NCI-H460 (cell line): Measurements from ENCODE around the gene DMBX1. TPM values are rescaled to one million over a fixed set of nuclear protein-coding genes. Genes with fewer than 3 reads are reported as not detected.

Source experiments
- DNase-seq: peaks from one replicate; pipeline ENCODE4 v3.0.0-alpha.2; 2016; ENCODE audit warnings: low read depth; ENCODE audit errors: extremely low read depth
- total RNA-seq: library from RNA; depleted of rRNA; stranded (reverse); fragments of >200 nt; shearing (Covaris generic); gene quantifications from 2 replicates; pipeline ENCODE4 v1.2.3, GENCODE V29; 2014

DMBX1 gene
- total RNA-seq, 1 experiment from 2014 or later: not detected

DNA sequence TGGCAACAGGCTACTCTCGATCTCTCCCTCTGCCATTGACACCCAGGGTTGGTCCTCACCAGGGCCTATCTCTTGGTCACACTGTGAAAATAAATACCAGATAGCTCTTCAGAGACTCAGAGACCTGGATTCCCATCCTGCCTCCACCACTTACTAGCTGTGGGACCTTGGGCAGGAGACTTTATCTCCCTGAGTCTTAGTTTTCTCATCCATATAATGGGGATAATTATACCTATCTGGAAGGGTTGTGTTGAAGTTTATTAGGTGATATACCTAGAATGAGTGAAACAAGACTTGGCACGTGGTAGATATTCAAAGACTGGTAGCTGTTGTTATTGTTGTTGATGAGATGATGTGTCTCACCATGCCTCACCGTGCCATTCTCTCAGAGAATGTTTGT, 7.4 kb downstream of the DMBX1 start:
- DNase-seq: no peak

DNA sequence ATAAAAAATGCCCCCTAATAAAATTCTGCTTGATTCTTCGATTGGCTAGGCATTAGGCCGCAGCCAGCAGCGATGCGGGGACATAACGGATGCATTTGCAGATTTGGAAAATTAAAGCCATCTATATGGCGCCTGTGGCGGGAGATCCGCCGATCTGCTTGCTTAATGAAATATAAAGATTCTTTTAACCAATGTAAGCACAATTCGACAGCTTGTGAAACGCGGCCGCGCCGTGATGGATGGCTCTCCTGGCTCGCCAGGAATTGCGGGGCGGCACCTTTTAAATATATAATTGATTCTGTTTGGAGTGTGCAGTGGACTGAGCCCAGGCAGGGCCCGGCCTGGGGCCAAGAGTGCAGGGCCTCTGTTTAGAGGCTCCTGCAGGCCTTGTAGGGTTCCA, 8.0 kb downstream of the DMBX1 start:
- no peak for DNase-seq

DNA sequence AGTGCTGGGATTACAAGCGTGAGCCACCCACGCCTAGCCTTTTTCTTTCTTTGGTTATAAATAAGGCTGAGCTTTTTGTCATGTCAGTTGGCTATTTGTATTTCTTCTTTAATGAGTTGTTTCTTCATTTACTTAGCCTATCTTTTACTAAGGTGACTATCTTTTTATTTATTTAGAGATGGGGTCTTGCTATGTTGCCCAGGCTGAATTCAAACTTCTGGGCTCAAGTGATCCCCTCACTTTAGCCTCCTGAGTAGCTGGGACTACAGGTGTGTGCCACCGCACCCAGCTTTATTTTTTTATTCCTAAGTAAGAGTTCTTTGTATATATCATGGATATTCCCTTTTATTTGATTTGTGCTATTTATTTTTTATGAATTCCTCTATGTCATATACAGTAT, 11.9 kb downstream of the DMBX1 start:
- DNase-seq: no peak

DNA sequence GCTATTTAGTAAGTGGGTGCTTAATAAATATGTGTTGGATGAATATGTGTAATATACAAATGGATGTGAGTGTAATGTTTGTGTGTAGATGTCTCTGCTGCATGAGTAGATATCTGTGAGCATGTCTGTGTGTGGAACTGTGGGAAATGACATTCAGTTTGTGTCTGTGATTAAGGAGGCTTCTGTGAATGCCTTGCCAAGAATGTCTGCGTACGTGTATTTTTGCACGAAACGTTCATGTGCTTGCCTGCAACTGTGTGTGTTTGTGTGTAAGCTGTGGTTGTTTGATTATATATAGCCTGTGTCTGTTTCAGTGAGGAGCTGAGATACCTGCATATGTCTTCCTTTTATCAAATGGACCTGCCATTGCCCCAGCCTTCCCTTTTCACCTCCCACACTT, 13.8 kb downstream of the DMBX1 start:
- no peak for DNase-seq

DNA sequence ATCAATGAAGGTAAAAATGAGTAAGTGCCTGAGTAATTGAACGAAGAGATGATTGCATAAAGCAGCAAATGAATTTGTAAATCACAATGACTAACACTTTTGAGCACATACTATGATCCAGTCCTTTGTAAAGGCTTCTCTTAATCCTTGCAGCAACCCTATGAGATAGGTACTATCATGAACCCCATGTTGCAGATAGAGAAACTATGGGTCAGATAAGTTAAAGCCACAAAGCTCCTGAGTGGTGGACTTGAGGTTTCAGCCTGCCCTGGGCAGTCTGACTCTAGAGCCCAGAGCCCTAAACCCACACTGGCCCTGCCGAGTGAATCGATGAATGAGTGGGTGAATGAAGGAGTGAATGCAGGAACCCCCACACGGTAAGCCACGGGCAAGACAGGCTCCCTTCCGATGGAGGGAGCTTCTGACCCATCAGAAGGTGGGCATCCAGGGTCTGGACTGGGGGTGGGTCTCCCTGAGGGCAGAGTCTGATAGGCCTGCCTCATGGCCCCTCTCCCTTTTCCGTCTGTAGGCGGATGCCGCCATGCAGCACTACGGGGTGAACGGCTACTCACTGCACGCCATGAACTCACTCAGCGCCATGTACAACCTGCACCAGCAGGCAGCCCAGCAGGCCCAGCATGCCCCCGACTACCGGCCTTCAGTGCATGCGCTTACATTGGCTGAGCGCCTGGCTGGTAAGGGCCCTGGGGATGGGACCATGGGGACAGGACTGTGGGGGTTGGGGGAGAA, 17.0 kb downstream of the DMBX1 start:
- DNase-seq: no peak

DNA sequence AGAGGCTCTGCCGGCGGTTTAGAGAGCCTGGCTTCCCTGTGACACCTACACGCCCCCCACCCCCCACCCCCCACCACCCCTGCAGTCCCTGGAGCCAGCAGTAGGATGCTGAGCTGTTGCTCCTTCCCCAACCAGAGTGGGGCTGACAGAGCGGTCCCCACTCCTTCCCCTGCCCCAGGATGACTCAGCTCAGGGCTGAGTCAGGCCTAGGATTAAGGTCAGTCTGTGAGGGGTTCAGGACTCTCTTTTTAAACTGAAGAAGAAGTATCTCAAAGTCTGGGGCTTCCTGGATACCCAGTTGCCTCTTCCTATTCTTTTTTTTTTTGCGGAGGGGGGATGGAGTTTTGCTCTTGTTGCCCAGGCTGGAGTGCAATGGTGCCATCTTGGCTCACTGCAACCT, 19.1 kb downstream of the DMBX1 start:
- no peak for DNase-seq

DNA sequence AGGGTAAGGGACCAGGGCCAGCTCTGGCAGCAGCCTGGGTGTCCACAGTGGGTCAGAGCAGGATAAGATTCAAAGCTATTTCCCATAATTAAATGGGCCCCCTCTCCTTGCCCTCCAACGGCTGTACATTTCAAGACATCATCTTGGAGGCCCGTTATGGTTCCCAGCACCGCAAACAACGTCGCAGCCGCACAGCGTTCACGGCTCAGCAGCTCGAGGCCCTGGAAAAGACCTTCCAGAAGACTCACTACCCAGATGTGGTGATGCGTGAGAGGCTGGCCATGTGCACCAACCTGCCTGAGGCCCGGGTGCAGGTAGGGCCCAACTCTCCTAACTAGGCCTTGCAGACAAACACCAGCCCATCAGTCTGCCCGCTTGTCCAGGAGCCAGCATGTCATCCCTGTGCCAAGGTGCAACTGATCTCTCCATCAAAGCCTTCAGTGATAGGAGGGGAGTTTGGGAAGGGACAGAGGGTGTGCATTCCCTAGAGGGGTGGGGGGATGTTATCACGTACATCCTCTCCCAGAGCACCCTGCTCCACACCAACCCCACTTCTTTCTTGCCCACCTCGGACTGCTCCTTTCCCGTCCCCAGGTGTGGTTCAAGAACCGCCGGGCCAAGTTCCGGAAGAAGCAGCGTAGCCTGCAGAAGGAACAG, 20.8 kb downstream of the DMBX1 start:
- DNase-seq: no peak

DNA sequence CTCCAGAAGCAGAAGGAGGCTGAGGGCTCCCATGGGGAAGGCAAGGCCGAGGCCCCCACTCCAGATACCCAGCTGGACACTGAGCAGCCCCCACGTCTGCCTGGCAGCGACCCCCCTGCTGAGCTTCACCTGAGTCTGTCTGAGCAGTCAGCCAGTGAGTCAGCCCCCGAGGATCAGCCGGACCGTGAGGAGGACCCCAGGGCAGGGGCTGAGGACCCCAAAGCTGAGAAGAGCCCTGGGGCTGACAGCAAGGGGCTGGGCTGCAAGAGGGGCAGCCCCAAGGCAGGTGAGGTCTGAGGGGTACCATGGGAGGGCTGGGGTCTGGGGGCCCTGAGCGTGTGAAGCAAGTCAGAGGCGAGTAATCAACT, 21.3 kb downstream of the DMBX1 start:
- DNase-seq: no peak

DNA sequence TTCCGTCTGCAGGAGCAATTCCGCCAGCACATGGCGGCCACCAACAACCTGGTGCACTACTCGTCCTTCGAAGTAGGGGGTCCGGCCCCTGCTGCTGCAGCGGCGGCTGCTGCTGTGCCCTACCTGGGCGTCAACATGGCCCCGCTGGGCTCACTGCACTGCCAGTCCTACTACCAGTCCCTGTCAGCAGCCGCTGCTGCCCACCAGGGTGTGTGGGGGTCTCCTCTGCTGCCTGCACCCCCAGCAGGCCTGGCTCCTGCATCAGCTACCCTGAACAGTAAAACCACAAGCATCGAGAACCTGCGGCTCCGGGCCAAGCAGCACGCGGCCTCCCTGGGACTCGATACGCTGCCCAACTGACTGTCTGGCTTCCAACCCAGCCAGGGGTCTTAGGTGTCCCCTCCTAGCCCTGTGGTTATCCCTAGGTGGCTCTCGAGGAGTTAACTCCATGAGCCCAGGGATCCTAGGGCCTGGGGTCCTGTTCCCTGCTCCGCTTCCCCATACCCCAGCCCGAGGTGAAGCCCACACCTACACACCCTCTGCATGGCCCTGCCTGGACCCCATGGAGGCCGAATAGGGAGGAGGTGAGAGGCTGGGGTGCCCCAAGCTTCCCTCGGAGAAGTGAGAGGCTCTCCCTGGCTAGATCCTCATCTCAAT, 22.6 kb downstream of the DMBX1 start:
- DNase-seq: no peak

DNA sequence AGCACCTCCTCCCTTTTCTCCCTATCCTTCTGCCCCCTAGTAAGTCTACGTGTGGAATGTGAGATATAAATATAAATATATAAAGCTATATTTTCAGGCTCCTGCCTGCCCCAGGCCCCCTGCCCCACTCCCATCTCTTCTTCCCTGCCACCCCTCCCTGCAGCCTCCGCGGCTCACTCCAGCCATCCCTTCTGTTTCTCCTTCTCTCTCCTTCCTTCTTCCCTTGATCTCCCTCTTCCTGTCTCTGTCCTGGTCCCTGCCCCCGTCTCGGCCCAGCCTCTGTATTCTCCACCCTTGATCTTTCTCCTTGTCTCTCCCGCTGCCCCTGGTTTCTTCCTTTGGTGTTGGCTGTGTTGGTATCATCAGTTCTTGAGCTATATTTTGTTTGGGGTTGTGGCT, 23.2 kb downstream of the DMBX1 start:
- no peak for DNase-seq

DNA sequence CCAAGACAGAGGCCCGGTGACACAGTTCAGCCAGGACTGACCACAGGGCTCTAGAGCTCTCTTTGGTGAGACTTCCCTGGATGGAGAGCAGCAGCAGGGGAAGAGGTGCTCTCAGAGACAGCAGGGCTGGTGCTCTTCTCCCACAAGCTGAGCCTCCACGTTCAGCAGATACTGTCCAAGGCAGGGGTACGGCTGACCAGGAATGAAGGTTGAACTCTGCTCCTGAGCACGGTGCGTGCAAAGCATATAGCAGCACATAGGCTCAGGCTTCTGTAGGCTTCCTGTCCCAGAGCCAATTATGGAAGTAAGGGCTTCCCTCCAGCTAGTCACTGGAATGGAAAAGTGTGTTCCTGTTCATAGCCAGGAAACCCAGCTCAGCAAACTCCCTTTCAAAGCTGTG, 23.9 kb downstream of the DMBX1 start:
- no peak for DNase-seq

DNA sequence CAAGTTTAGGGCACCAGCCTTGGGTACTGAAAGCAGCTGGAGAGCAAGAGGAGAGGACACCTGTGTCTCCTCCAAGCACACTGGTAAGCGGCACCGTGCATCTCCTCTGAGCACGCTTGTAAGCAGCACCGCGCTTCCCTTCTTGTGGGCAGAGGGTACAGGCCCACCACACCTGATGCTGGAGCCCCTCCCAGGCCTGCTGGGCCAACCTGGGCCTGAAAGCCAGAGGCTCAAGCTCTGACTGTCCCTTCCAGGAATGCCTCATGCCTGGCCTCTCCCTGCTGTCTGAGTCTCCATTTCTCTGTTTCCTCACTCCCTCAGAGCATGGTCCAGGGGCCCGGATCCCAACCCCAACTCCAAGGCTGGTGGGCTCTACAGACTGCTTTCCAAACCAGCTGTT, 25.9 kb downstream of the DMBX1 start:
- DNase-seq: no peak

DNA sequence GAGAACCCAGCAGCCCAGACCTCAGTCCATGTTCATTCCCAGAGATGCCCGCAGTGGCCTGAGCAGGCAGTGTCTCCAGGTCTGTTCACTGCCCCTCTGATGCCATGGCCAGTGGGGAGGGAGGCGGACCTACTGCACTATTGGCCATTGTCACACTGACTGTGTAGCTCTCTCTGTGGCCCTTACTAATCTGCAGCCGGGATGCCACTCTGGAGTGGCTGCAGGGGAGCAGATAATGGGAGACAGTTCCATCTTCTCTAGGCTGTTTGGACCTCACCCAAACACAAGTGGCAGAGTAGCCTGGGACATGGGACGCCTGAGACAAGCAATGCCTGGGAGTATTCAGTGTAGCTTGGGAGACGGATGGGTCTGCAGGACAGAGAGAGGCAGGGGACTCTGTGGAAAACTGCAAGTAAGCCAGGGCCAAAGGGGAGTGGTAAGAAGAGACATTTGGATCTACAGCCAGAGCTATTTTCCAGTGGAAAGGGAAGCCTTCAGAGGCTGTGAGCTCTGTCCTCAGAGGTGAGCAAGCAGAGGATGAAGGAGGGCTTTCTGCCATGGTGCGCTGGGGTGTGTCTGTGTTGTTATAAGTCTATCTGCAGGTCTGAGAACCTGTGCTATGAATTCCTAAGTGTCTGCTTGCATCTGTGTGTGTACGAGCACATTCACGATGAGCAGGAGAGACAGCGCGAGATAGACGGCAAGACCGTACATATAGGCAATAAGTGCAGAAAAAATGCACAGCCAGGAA, 26.7 kb downstream of the DMBX1 start:
- DNase-seq: no peak

DNA sequence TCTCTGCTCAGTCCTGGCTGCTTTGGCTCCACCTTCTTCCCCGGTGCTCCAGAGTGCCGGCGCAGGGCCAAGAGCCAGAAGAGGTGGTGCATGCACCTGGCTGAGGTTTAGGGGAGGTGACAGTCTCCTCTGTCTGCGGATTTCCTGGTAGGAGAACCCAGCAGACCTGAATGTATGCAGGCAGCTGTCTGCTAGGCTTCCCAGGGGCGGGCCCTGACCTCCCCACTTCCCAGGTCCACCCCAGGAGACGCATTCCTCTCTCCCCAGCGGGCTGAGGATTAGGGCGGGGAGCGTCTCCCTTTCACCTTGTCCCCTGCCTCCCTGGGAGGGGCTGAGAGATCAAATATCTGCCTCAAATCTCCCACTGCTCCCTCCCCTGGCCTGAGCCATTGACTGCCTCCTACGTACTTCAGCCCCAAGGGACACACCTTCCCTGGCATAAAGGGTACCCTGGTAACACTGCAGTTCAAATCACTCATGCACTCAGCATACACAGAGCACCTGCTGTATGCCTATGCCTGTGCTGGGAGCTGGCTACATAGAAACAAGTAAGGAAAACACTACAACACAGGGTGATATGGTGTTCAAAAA, 27.5 kb downstream of the DMBX1 start:
- DNase-seq: no peak

DNA sequence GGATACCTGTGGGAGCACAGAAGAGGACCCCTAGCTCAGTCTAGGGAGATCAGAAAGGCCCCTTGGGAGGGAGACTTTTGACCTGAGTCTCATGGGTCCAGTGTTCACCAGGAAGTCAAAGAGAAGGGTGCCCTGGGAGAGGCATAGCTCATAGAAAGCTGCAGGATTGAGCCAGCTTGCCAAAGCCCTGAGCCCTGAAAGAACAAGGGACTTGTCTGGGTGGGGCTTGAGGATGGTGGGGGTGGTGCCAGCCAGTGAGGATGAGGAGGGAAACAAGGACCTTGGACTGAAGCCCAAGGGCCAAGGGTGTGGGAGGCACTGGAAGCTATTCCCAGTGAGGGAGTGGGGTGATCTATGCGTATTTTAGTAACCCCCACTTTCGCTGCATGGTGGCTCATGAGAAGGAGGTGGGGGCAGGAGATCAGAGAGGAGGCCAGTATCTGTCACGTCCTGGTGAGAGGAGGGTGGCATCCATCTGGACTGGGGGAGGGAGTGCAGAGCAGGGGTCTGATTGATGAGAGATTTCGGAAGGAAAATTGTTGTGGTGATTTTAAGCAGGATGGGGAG, 28.4 kb downstream of the DMBX1 start:
- DNase-seq: no peak

DNA sequence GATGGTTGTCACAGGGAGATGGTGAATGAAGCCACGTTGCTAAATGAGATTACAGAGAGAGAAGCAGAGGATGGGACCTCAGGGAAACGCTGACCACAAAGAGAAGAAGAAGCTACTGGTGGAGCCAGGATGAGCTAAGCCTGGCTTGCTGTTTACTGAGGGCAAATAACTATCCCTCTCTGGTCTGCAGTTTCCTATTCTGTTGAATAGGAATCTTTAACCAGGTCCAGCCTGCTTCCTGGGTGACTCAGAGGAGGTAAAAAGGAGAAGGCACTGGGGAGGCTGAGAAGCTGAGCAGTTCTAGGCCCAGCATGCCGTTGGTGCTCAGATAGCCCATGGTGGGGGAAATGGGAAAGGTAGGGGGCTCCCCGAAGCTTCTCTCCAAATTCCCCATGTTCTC, 29.6 kb downstream of the DMBX1 start:
- no peak for DNase-seq

DNA sequence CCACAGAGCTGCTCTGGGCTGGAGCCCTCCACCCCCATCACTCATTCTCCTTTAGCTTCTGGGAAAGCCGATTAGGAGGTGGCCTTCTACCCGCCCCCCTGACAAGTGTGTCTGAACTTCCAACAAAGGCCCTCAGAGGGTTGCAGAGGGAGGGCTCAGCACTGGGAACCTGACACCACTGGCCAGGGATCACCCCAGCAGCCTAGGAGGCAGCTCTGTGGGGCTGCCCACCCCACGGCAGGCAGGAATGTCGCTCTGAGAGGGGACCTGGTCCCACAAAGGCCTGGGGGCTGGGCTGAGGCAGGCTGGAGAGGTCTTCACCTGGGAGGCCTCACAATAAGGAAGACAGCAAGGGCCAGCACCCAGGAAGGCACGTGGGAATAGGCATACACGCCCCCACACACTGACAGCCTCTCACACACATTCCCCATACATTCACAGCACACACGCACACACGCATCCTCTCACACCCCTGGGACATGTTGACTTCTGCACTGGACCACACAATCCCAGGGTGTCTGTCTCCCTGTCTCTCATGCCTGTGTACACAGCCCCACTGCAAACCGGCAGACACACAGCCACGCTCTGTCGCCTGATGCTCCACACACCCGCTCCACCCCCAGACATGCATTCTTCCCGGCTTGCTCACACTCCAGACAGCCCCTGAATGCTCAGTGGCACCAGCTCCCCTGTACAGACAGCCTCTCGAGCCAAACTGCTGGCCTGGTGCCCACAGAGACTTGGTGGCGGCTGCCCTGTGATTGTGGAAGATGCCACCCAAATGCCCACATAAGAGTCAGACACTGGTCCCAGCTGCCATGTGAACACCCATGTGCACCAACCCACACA, 30.7 kb downstream of the DMBX1 start:
- no peak for DNase-seq

DNA sequence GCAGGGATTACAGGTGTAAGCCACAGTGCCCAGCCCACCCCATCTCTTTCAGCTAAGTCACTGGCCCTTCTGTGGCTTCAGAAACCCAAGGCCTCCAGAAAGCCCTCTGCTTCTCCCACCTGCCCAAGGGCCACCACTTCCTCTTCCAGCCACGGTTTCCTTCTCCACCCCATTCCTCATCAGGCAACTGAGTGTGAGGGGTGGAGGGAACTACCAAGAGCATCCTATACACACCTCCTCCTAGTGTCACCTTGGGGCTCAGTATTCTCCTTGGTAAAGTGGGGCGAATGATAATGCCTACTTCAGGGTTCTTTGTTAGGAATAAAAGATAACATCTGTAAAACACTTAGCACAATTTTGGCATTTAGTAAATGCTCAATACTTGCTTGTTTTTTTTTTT, 31.8 kb downstream of the DMBX1 start:
- no peak for DNase-seq

DNA sequence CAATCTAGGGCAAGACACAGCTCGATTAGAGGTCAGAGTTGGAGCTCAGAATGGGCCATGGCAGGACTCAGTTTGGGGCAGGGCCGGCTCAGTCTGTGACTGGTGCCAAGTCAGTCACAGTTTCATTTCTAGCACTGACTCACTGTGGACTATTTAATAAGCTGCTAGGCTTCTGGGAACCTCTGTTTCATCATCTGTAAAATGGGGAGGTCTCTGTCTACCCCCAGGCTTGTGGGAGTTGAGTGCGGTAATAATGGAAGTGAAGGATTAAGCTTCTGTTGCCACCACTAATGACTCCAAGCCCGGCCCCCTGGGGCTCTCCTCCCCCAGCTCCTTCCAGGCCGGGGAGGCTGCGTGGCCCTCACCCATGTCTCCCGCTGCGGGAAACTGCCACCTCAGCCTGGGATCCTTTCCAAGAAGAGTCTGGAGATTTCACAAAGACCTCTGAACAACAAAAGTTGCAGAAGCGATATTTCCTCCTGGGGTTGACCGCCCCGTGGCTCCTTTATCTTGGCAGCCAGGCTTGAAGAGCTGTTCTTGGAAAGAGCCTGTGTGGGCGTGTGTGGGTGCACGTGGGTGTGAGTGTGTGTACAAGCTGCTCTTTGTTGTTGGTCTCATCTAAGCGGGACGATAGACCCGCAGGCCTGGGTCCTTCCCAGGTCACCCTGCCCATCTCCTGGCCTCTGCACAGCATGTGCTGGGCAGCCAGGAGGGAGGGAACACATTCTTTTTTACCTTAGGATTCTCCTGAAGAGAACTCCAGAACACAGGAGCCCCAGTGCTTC, 32.7 kb downstream of the DMBX1 start:
- DNase-seq: no peak
